DND-41 (cell line): ENCODE data around the gene POSTN.
"Not testable (repeated sequence)": the region's sequence is repeated elsewhere in the genome, so short reads cannot be mapped to it uniquely, and the experiment has no call there.

Experiments
- ATAC-seq: fragments of 200-7000 bp; cut with Tn5 transposase; 3 replicates; pipeline ENCODE4 v1.9.1; 2021; ENCODE audit warnings: low read depth; ENCODE audit not compliant: insufficient read depth
- DNase-seq: peaks from one replicate; pipeline ENCODE4 v3.0.0-alpha.2; 2020
- H2AFZ ChIP-seq: 2 replicates; pipeline ENCODE4 v1.6.0; 2012; ENCODE audit warnings: low read depth, low read length
- H3K27ac ChIP-seq: 2 replicates; pipeline ENCODE4 v1.5.1; 2012; ENCODE audit warnings: low read length, inconsistent platforms
- H3K27me3 ChIP-seq: fragments of 200-600 bp; sonication (generic); 2 replicates; pipeline ENCODE4 v1.6.0; 2012; ENCODE audit warnings: low read length, mild to moderate bottlenecking, inconsistent platforms; ENCODE audit not compliant: insufficient read depth, poor library complexity
- H3K36me3 ChIP-seq: 2 replicates; pipeline ENCODE4 v1.5.1; 2012; ENCODE audit warnings: low read length, inconsistent platforms; ENCODE audit not compliant: insufficient read depth
- H3K4me1 ChIP-seq: 2 replicates; pipeline ENCODE4 v1.5.1; 2012; ENCODE audit warnings: mild to moderate bottlenecking, low read length; ENCODE audit not compliant: insufficient read depth
- H3K4me2 ChIP-seq: 2 replicates; pipeline ENCODE4 v1.6.0; 2012; ENCODE audit warnings: mild to moderate bottlenecking, moderate library complexity, low read length, inconsistent platforms; ENCODE audit not compliant: insufficient read depth
- H3K4me3 ChIP-seq, 2 experiments: fragments of 200-600 bp in 1 of 2; shearing (Covaris generic) in 1 of 2; 2 replicates each; pipeline ENCODE4 v1.5.1; 2012 to 2016; ENCODE audit warnings: inconsistent platforms in 2 of 2, low read length in 2 of 2, mild to moderate bottlenecking in 2 of 2, low read depth in 1 of 2, moderate library complexity in 1 of 2
- H3K79me2 ChIP-seq: 2 replicates; pipeline ENCODE4 v1.6.0; 2012; ENCODE audit warnings: low read length, inconsistent platforms; ENCODE audit not compliant: insufficient read depth
- H3K9ac ChIP-seq: 2 replicates; pipeline ENCODE4 v1.6.0; 2012; ENCODE audit warnings: low read depth, mild to moderate bottlenecking, inconsistent platforms, low read length, moderate library complexity
- H3K9me3 ChIP-seq: 2 replicates; pipeline ENCODE4 v1.5.1; 2012; ENCODE audit warnings: low read length, moderate library complexity, mild to moderate bottlenecking, inconsistent platforms; ENCODE audit not compliant: insufficient read depth, severe bottlenecking
- H4K20me1 ChIP-seq: 2 replicates; pipeline ENCODE4 v1.6.0; 2012; ENCODE audit warnings: low read length; ENCODE audit not compliant: insufficient read depth
- CTCF ChIP-seq: IDR thresholded peaks from 2 replicates; pipeline ENCODE4 v1.5.1; 2012; ENCODE audit warnings: borderline replicate concordance, low read length, moderate library complexity, mild to moderate bottlenecking; ENCODE audit not compliant: poor library complexity, severe bottlenecking; ENCODE audit errors: extremely low read depth
- EZH2 ChIP-seq: IDR thresholded peaks from 3 replicates; pipeline ENCODE4 v1.6.1; 2012; ENCODE audit warnings: borderline replicate concordance, low read depth, mild to moderate bottlenecking, moderate library complexity, low read length, inconsistent platforms; ENCODE audit not compliant: severe bottlenecking

POSTN gene

GRCh38 chr13:37594550-37594949 lies 4.0 kb downstream of the POSTN start:
- H3K4me2 ChIP-seq = no peak overlapping the region
- no peak for TF ChIP-seq EZH2
- no peak for TF ChIP-seq CTCF
- no peaks in the 10 kb centered on the region for H3K9me3 ChIP-seq
- no peaks in the 10 kb centered on the region for H3K27me3 ChIP-seq
- H3K4me1 ChIP-seq = no peaks in the 10 kb centered on the region
- no peak overlapping the region for H3K4me3 ChIP-seq
- no peak overlapping the region for H3K9ac ChIP-seq
- no peak for ATAC-seq
- H2AFZ ChIP-seq = no peak overlapping the region
- no peaks in the 10 kb centered on the region for H3K36me3 ChIP-seq
- H4K20me1 ChIP-seq = no peaks in the 10 kb centered on the region
- H3K79me2 ChIP-seq = no peaks in the 10 kb centered on the region
- no peak overlapping the region for H3K27ac ChIP-seq
- no peak for DNase-seq

GRCh38 chr13:37589381-37589780 lies 9.2 kb downstream of the POSTN start:
- not testable (repeated sequence) for H3K4me1 ChIP-seq, H4K20me1 ChIP-seq, H3K9me3 ChIP-seq, DNase-seq, H3K9ac ChIP-seq, H3K27ac ChIP-seq, H3K27me3 ChIP-seq, H3K79me2 ChIP-seq, ATAC-seq, H3K36me3 ChIP-seq, H3K4me3 ChIP-seq, H3K4me2 ChIP-seq, H2AFZ ChIP-seq

DNA sequence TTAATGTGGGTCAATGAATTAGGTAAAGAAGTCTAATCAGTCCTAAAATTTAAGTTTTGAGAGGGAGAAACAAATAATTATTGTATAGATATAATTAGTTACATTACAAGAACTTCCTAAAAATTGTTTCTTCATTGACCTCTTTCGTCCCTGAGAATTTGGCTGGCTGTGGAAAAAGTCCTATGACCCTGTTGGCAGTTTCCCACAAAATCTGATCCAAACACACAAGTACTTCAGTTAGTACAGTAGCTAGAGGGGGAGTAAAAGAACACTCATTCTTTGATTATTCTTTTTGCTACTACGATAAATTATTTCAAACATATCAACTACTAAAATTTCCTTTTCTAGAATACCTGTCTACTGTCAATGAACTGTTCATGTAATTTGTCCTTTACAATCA lies 11.3 kb downstream of the POSTN start:
- no peaks in the 10 kb centered on the region for H3K79me2 ChIP-seq
- H3K36me3 ChIP-seq = no peaks in the 10 kb centered on the region
- DNase-seq (no peak), ATAC-seq (no peak)
- no peak overlapping the region for H3K4me3 ChIP-seq
- no peaks in the 10 kb centered on the region for H3K9me3 ChIP-seq
- no peak overlapping the region for H3K9ac ChIP-seq
- H4K20me1 ChIP-seq = no peaks in the 10 kb centered on the region
- H3K27ac ChIP-seq = no peak overlapping the region
- TF ChIP-seq CTCF (no peak), EZH2 (no peak)
- no peak overlapping the region for H2AFZ ChIP-seq
- no peaks in the 10 kb centered on the region for H3K27me3 ChIP-seq
- H3K4me1 ChIP-seq = no peaks in the 10 kb centered on the region
- H3K4me2 ChIP-seq = no peak overlapping the region

DNA sequence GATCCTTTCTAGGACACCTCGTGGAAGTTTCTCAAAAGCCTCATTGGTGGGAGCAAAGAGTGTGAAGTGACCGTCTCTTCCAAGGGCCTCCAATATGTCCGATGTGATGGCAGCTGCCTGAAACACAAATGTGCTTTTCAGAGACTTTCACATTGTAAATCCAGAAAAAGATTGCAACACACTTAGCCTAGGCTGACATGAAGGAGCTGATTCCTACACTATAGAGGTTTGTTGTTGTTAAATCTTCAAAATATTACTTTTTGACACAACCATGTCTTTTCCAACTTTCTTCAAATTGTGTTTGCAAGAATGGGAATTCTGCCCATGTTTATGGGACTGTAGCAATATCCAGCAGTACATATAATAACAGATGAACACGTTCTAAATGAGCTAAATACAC lies 12.4 kb downstream of the POSTN start:
- H3K79me2 ChIP-seq = no peaks in the 10 kb centered on the region
- no peaks in the 10 kb centered on the region for H3K4me1 ChIP-seq
- TF ChIP-seq CTCF = no peak
- H3K27ac ChIP-seq = no peak overlapping the region
- H3K4me3 ChIP-seq = no peak overlapping the region
- no peaks in the 10 kb centered on the region for H3K9me3 ChIP-seq
- no peaks in the 10 kb centered on the region for H3K27me3 ChIP-seq
- no peak for ATAC-seq
- no peaks in the 10 kb centered on the region for H3K36me3 ChIP-seq
- H3K9ac ChIP-seq = no peak overlapping the region
- no peak overlapping the region for H3K4me2 ChIP-seq
- H2AFZ ChIP-seq = no peak overlapping the region
- no peak for DNase-seq
- no peaks in the 10 kb centered on the region for H4K20me1 ChIP-seq
